Natural killer cell (primary cell): ENCODE data around the gene CSH2. TPM values are rescaled to one million over a fixed set of nuclear protein-coding genes. Genes with fewer than 3 reads are reported as not detected.

ENCODE experiments used
- ATAC-seq, 3 donors: fragments of 150-1000 bp in 2 of 3; fragments of 200-7000 bp in 1 of 3; cut with Tn5 transposase; 1 replicate in 1 of 3; 2 replicates in 2 of 3; pipeline ENCODE4 v1.10.0; 2021; ENCODE audit warnings: mild to moderate bottlenecking in 2 of 3, moderate library complexity in 2 of 3
- DNase-seq, 2 donors: peaks; one replicate each; pipeline versions ENCODE4 v3.0.0 to v3.0.0-alpha.2; 2013 to 2021; ENCODE audit warnings: mixed read lengths in 1 of 2
- H3K27ac ChIP-seq: one replicate; pipeline ENCODE4 v1.5.1; 2013; ENCODE audit warnings: mild to moderate bottlenecking, low read length
- H3K27me3 ChIP-seq: one replicate; pipeline ENCODE4 v1.6.1; 2013; ENCODE audit warnings: low read length; ENCODE audit not compliant: control insufficient read depth, insufficient read depth
- H3K36me3 ChIP-seq: one replicate; pipeline ENCODE4 v1.6.1; 2013; ENCODE audit warnings: low read length; ENCODE audit not compliant: control insufficient read depth, insufficient read depth
- H3K4me1 ChIP-seq: one replicate; pipeline ENCODE4 v1.6.1; 2013; ENCODE audit warnings: low read length; ENCODE audit not compliant: control insufficient read depth, insufficient read depth
- H3K4me3 ChIP-seq: one replicate; pipeline ENCODE4 v1.5.1; 2013; ENCODE audit warnings: low read length
- H3K9me3 ChIP-seq: one replicate; pipeline ENCODE4 v1.6.1; 2013; ENCODE audit warnings: low read length; ENCODE audit not compliant: control insufficient read depth, insufficient read depth
- H3K27ac Mint-ChIP-seq, 2 donors: one replicate each; pipeline ENCODE4 v1.8.0; 2022; ENCODE audit warnings: mild to moderate bottlenecking in 2 of 2, mixed read lengths in 2 of 2, moderate library complexity in 1 of 2
- H3K27me3 Mint-ChIP-seq, 2 donors: one replicate each; pipeline ENCODE4 v1.8.0; 2022; ENCODE audit warnings: low read depth in 2 of 2, mixed read lengths in 2 of 2
- H3K36me3 Mint-ChIP-seq: one replicate; pipeline ENCODE4 v1.8.0; 2022; ENCODE audit warnings: mixed read lengths
- H3K4me1 Mint-ChIP-seq, 2 donors: one replicate each; pipeline ENCODE4 v1.8.0; 2022; ENCODE audit warnings: mixed read lengths in 2 of 2
- H3K4me3 Mint-ChIP-seq: one replicate; pipeline ENCODE4 v1.8.0; 2022; ENCODE audit warnings: mild to moderate bottlenecking, moderate library complexity, mixed read lengths
- H3K9me3 Mint-ChIP-seq, 2 donors: one replicate each; pipeline ENCODE4 v1.8.0; 2022; ENCODE audit warnings: mixed read lengths in 2 of 2
- CTCF ChIP-seq: fragments of 200-600 bp; IDR thresholded peaks from one replicate; pipeline ENCODE4 v1.8.0; 2022; ENCODE audit warnings: antibody characterized with exemption
- WGBS: methylation state at CpG from one replicate; pipeline ENCODE4 v1.1.7; 2013; ENCODE audit warnings: missing lambda C conversion rate; ENCODE audit not compliant: insufficient coverage; 5-methylcytosine and 5-hydroxymethylcytosine counted together
- intact Hi-C: fragments of 100-400 bp; cut with micrococcal nuclease; formaldehyde crosslinking; loops from one replicate; pipeline ENCODE4 v1.14.2; 2022
- total RNA-seq, 4 donors: library from RNA; stranded (reverse); fragments of 120-200 nt in 1 of 4; gene quantifications; one replicate each; pipeline versions ENCODE4 v1.2.3 to v1.2.4, GENCODE V29; 2013 to 2022

Gene CSH2
- total RNA-seq, 3 donors from 2014 or later (not counting 1 experiment from before 2014, with no cell fraction given) = not detected

DNA sequence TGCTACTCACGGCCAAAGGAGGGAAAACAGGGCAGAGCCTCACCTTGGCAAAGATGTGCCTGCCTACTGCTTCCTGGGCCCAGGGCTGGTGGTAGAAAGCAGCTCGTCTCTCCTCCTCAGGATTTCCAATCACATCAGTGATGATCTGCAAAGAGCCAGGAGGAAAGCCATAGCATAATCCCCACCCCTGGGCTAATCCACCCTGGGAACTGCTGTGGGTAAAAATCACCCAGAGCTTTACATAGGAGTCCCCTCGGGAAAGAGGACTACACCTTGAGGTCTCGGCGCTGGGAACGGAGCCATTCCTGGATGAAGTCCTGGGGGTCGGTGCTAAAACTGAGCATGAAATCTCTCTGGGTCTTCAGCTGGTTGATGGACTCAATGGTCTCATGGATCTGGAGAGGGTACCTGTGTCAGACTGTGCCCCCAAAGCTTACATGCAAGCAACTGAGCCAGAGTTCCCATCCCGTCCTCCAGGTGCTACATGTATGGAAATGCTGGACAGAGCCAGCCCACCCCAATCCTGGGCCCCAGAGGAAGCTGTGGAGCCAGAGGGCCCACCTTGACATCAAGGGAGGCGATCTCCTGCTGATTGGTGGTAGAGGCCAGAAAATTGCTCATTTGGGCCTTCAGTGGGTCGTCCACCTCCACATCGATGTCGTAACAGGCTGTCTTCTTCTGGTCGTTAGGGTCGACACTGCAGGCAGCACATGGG is 40.3 kb downstream of the CSH2 start:
- Histone ChIP-seq H3K36me3 (peaks cover 75% of the 10 kb centered on the region), H3K9me3 (no peaks in the 10 kb centered on the region), H3K27ac (no peak overlapping the region), H3K27me3 (no peaks in the 10 kb centered on the region), H3K4me3 (no peak overlapping the region), H3K4me1 (peaks cover 34% of the 10 kb centered on the region)
- H3K9me3 Mint-ChIP-seq = no peaks in the 10 kb centered on the region
- DNase-seq (no peak), ATAC-seq (no peak)
- peaks cover 7% of the 10 kb centered on the region for H3K36me3 Mint-ChIP-seq
- H3K4me1 Mint-ChIP-seq = peaks cover 15 to 37% of the 10 kb centered on the region in 2 donors
- 96% methylated on average over 14 of the region's 14 CpGs for WGBS
- intact Hi-C loops = no loop called here
- H3K27me3 Mint-ChIP-seq = no peaks in the 10 kb centered on the region
- no peak for TF ChIP-seq CTCF
- peak overlapping the region in 1 of 2 donors; percentile 68 for H3K27ac Mint-ChIP-seq
- no peak overlapping the region for H3K4me3 Mint-ChIP-seq

DNA sequence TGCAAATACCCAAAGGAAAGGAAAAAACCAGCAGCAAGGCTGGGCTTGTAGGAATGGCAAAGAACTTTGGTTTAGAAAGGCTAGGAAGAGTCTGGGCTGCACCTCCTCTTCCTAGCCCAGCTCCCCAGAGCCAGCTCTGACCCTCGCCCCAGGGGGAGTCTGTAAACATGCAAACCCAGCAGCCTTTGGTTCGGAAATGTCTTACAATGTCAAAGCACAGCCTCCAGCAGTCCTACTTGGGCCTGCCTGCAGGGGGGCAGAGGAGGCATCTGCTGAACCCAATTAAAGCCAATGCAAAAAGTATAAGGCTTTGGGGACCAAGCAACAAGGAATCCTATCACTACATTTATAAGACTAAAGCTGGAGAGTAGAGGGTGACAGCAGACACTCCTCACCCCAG is 41.0 kb downstream of the CSH2 start:
- ATAC-seq (no peak), DNase-seq (no peak)
- peaks cover 75% of the 10 kb centered on the region for H3K36me3 ChIP-seq
- H3K9me3 ChIP-seq = no peaks in the 10 kb centered on the region
- no peak overlapping the region for H3K4me3 ChIP-seq
- peaks cover 33% of the 10 kb centered on the region for H3K4me1 ChIP-seq
- intact Hi-C loops = no loop called here
- TF ChIP-seq CTCF = no peak
- 81% methylated on average over 2 of the region's 2 CpGs for WGBS
- no peaks in the 10 kb centered on the region for H3K27me3 ChIP-seq
- Mint-ChIP-seq H3K4me1 (peaks cover 20 to 41% of the 10 kb centered on the region in 2 donors), H3K27ac (peak overlapping the region; percentile 15 to 46), H3K4me3 (no peak overlapping the region), H3K27me3 (no peaks in the 10 kb centered on the region), H3K9me3 (no peaks in the 10 kb centered on the region), H3K36me3 (peaks cover 7% of the 10 kb centered on the region)
- H3K27ac ChIP-seq = no peak overlapping the region

DNA sequence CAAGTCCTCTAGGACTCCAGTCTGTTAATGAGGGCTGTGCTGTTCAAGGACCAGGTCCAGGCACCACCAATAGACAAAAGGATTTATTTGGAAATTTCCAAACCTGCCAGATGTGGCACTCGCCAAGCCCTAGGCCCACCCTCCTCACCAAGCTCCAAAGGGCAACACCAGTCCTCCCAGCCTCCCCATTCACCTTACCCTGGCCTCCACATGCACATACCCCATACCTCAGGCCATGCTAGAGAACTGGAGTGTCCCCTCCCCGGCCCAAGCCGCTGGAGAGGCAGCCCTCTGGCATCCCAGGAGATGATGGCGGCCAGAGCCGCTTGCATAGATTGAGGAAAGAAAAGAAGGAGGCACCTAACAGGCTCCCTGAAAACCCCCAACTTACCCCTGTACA is 41.5 kb downstream of the CSH2 start:
- ATAC-seq (no peak), DNase-seq (no peak)
- TF ChIP-seq CTCF = no peak
- intact Hi-C loops = no loop called here
- no peaks in the 10 kb centered on the region for H3K27me3 Mint-ChIP-seq
- peaks cover 20 to 42% of the 10 kb centered on the region in 2 donors for H3K4me1 Mint-ChIP-seq
- Histone ChIP-seq H3K27ac (no peak overlapping the region), H3K9me3 (no peaks in the 10 kb centered on the region), H3K4me1 (peaks cover 33% of the 10 kb centered on the region), H3K36me3 (peaks cover 73% of the 10 kb centered on the region), H3K4me3 (no peak overlapping the region), H3K27me3 (no peaks in the 10 kb centered on the region)
- peaks cover 7% of the 10 kb centered on the region for H3K36me3 Mint-ChIP-seq
- 98% methylated on average over 2 of the region's 5 CpGs for WGBS
- H3K4me3 Mint-ChIP-seq = no peak overlapping the region
- no peaks in the 10 kb centered on the region for H3K9me3 Mint-ChIP-seq
- H3K27ac Mint-ChIP-seq = peak overlapping the region; percentile 15 to 46

- Mint-ChIP-seq H3K27me3 (no peaks in the 10 kb centered on the region), H3K9me3 (no peaks in the 10 kb centered on the region), H3K4me1 (peaks cover 24 to 46% of the 10 kb centered on the region in 2 donors), H3K4me3 (no peak overlapping the region), H3K27ac (peak overlapping the region in 1 of 2 donors; percentile 68), H3K36me3 (peaks cover 7% of the 10 kb centered on the region)
- intact Hi-C loops = no loop called here
- H3K4me1 ChIP-seq = peaks cover 36% of the 10 kb centered on the region
- ATAC-seq (no peak), DNase-seq (no peak)
- no peaks in the 10 kb centered on the region for H3K9me3 ChIP-seq
- WGBS = 31% methylated on average over 8 of the region's 8 CpGs
- no peak overlapping the region for H3K4me3 ChIP-seq
- H3K27me3 ChIP-seq = no peaks in the 10 kb centered on the region
- TF ChIP-seq CTCF = no peak
- peaks cover 67% of the 10 kb centered on the region for H3K36me3 ChIP-seq
- no peak overlapping the region for H3K27ac ChIP-seq
Observed at GRCh38 chr17:63831505-63831904, 42.0 kb downstream of the CSH2 start.
